Loucy (cell line): ENCODE data around the gene UBALD1.

Source experiments
- H2AFZ ChIP-seq: fragments of 200-600 bp; sonication (generic); 2 replicates; pipeline ENCODE4 v1.6.0; 2016; ENCODE audit warnings: antibody characterized with exemption, mild to moderate bottlenecking, low read length, moderate library complexity
- H3F3A ChIP-seq: fragments of 200-600 bp; 2 replicates; pipeline ENCODE4 v1.6.0; 2016; ENCODE audit warnings: antibody characterized with exemption, low read depth, mild to moderate bottlenecking
- H3K27me3 ChIP-seq: fragments of 200-600 bp; sonication (generic); 2 replicates; pipeline ENCODE4 v1.6.1; 2014; ENCODE audit warnings: low read length, mild to moderate bottlenecking; ENCODE audit not compliant: insufficient read depth, poor library complexity, severe bottlenecking
- H3K36me3 ChIP-seq: fragments of 200-600 bp; sonication (generic); 2 replicates; pipeline ENCODE4 v1.6.1; 2016; ENCODE audit warnings: low read length; ENCODE audit not compliant: insufficient read depth
- H3K4me1 ChIP-seq: fragments of 200-600 bp; sonication (generic); 2 replicates; pipeline ENCODE4 v1.5.1; 2014; ENCODE audit warnings: low read length, mild to moderate bottlenecking; ENCODE audit not compliant: insufficient read depth, poor library complexity, severe bottlenecking
- H3K4me2 ChIP-seq: fragments of 200-600 bp; sonication (generic); 2 replicates; pipeline ENCODE4 v1.6.0; 2014; ENCODE audit warnings: antibody characterized with exemption, low read length, low read depth, mild to moderate bottlenecking; ENCODE audit not compliant: poor library complexity, severe bottlenecking
- H3K4me3 ChIP-seq: fragments of 200-600 bp; sonication (generic); 2 replicates; pipeline ENCODE4 v1.5.1; 2014; ENCODE audit warnings: low read length, mild to moderate bottlenecking, mixed read lengths; ENCODE audit not compliant: poor library complexity, severe bottlenecking
- H3K79me2 ChIP-seq: fragments of 200-600 bp; sonication (generic); 2 replicates; pipeline ENCODE4 v1.6.1; 2014; ENCODE audit warnings: low read length; ENCODE audit not compliant: insufficient read depth
- H3K9ac ChIP-seq: fragments of 200-600 bp; sonication (generic); 2 replicates; pipeline ENCODE4 v1.6.0; 2014; ENCODE audit warnings: mild to moderate bottlenecking, low read depth, low read length, moderate library complexity; ENCODE audit not compliant: poor library complexity, severe bottlenecking
- H3K9me2 ChIP-seq: fragments of 200-600 bp; sonication (generic); replicated peaks from 2 replicates; pipeline ENCODE4 v1.6.1; 2016; ENCODE audit warnings: low read depth, low read length, mixed read lengths
- H3K9me3 ChIP-seq: fragments of 200-600 bp; sonication (generic); 2 replicates; pipeline ENCODE4 v1.6.1; 2014; ENCODE audit warnings: mild to moderate bottlenecking, antibody characterized with exemption, low read length, low read depth; ENCODE audit not compliant: insufficient read depth
- H4K20me1 ChIP-seq: fragments of 200-600 bp; sonication (generic); 2 replicates; pipeline ENCODE4 v1.6.0; 2014; ENCODE audit warnings: antibody characterized with exemption, low read length, mild to moderate bottlenecking; ENCODE audit not compliant: insufficient read depth, poor library complexity, severe bottlenecking
- EZH2phosphoT487 ChIP-seq: fragments of 200-600 bp; IDR thresholded peaks from 2 replicates; pipeline ENCODE4 v1.6.1; 2018; ENCODE audit warnings: antibody characterized with exemption, mild to moderate bottlenecking, moderate library complexity, borderline replicate concordance
- TF ChIP-seq, protein P1 (sequence below): fragments of 200-600 bp; sonication (generic); conservative IDR thresholded peaks from 2 replicates; pipeline ENCODE4 v1.5.1; 2014; ENCODE audit warnings: mild to moderate bottlenecking, antibody characterized with exemption, low read length

Gene UBALD1

DNA sequence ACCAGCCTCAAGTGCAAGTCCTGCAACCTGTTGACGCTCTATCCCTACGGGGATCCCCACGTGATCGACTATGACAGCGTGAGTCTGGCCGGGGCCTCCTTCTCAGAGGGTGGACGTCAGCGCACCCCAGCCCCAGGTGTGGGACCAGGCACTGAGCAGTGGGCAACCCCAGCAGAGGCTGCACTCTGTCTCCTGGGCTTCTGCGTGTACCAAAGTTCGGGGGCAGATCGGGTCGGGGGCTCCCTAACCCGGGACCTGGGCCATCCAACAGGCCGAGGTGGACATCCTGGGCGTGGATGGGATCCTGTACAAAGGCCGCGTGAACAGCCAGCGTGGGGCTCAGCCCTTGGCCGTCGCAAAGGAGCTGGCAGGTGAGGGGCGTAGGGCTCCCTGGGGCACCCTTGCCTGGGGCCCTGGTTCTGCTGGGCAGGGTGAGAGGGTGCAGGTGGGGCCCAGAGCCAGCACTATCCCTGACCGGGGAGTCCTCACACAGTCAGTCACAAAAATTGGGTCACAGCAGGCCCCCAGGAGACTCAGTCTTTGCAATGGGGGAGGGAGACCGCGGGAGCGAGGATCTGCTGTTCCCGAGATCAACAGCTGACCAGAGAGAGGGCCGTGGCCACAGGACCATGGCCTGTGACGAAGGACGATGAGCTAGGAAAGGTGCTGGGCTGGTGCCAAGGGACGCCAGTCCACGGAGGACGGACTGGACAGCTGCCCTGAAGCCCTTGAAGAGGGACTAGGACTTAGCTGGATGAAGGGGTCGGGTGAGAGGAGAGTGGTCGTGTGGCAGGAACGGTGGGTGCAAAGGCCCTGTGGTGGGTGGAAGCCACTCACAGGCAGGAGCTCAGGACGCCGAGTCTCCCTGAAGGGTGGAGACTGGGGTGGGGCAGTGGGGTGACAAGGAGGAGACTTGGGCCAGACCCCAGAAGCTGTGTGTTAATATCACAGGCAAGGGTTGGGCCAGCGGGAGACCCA is 20.0 kb downstream of the UBALD1 start:
- no peaks in the 10 kb centered on the region for H3K79me2 ChIP-seq
- H2AFZ ChIP-seq: no peak overlapping the region
- H4K20me1 ChIP-seq: no peaks in the 10 kb centered on the region
- H3K4me1 ChIP-seq: no peaks in the 10 kb centered on the region
- no peaks in the 10 kb centered on the region for H3K9me2 ChIP-seq
- no peaks in the 10 kb centered on the region for H3K36me3 ChIP-seq
- H3K27me3 ChIP-seq: no peaks in the 10 kb centered on the region
- no peak overlapping the region for H3K4me3 ChIP-seq
- H3F3A ChIP-seq: no peaks in the 10 kb centered on the region
- no peak overlapping the region for H3K4me2 ChIP-seq
- H3K9me3 ChIP-seq: no peaks in the 10 kb centered on the region
- H3K9ac ChIP-seq: no peak overlapping the region
- TF ChIP-seq, protein P1, sequence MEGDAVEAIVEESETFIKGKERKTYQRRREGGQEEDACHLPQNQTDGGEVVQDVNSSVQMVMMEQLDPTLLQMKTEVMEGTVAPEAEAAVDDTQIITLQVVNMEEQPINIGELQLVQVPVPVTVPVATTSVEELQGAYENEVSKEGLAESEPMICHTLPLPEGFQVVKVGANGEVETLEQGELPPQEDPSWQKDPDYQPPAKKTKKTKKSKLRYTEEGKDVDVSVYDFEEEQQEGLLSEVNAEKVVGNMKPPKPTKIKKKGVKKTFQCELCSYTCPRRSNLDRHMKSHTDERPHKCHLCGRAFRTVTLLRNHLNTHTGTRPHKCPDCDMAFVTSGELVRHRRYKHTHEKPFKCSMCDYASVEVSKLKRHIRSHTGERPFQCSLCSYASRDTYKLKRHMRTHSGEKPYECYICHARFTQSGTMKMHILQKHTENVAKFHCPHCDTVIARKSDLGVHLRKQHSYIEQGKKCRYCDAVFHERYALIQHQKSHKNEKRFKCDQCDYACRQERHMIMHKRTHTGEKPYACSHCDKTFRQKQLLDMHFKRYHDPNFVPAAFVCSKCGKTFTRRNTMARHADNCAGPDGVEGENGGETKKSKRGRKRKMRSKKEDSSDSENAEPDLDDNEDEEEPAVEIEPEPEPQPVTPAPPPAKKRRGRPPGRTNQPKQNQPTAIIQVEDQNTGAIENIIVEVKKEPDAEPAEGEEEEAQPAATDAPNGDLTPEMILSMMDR: no peak
- TF ChIP-seq EZH2phosphoT487: no peak

DNA sequence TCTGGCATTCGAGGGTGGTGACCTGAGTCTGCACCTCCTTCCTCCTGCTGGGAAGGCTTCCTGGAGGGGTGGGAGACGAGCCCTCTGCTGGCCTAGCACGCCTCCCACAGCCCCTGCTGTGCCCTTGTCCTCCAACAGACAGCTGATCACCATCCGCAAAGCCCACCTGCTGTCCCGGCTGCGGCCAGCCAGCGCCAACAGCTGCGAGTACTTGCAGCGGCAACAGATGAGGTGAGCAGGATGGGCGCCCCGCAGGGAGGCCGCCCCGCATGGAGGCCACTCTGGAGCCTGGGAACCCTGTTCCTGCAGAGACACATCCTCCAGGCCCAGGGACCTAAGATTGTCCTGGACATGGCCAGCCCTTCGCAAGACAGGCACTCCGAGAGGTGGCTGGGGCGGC is 21.6 kb downstream of the UBALD1 start:
- no peaks in the 10 kb centered on the region for H3K9me2 ChIP-seq
- no peaks in the 10 kb centered on the region for H3K79me2 ChIP-seq
- H3F3A ChIP-seq: no peaks in the 10 kb centered on the region
- no peaks in the 10 kb centered on the region for H3K4me1 ChIP-seq
- H3K4me3 ChIP-seq: no peak overlapping the region
- no peak overlapping the region for H2AFZ ChIP-seq
- H3K36me3 ChIP-seq: no peaks in the 10 kb centered on the region
- no peaks in the 10 kb centered on the region for H4K20me1 ChIP-seq
- H3K27me3 ChIP-seq: no peaks in the 10 kb centered on the region
- no peak overlapping the region for H3K9ac ChIP-seq
- H3K9me3 ChIP-seq: no peaks in the 10 kb centered on the region
- TF ChIP-seq EZH2phosphoT487: no peak
- TF ChIP-seq, protein P1: no peak
- H3K4me2 ChIP-seq: no peak overlapping the region

DNA sequence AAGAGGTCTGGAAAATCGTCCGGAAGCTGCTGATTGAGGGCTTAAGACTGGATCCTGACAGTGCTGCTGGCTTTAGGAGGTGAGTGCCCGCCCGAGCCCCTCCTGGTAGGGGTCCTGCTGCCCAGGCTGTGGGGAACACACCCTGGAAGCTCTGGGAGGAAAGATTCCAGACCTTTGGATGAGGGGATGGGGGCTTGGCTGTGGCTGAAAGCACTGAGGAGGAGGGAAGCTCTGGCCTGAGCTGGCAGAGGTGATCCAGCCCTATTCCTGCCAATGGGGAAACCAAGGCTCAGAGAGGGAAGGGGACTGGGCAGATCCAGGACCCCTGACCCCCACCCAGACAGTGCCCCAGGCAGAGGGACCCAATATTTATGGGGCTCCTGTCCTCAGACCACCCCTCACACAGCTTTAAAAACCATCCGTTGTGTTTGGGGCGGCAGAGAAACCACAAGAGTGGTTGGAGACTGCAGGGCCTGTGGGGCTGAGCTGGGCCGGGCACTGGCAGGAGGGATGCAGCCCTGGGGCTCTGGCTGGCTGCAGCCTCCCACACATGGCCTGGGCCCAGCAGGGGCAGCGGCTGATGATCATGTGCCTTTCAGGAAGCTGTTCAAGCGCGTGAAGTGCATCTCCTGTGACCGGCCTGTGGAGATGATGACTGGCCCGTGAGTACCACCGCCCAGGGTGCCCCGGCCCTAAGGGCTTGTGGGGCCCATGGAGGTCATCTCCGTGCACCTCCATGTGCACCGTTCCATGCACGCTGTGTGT is 22.8 kb downstream of the UBALD1 start:
- TF ChIP-seq, protein P1: no peak
- no peak for TF ChIP-seq EZH2phosphoT487
- Histone ChIP-seq H3K27me3 (no peaks in the 10 kb centered on the region), H3K9ac (no peak overlapping the region), H4K20me1 (no peaks in the 10 kb centered on the region), H3K36me3 (no peaks in the 10 kb centered on the region), H3K4me1 (no peaks in the 10 kb centered on the region), H3K9me2 (no peaks in the 10 kb centered on the region), H3K79me2 (no peaks in the 10 kb centered on the region), H3K9me3 (no peaks in the 10 kb centered on the region), H2AFZ (no peak overlapping the region), H3K4me3 (no peak overlapping the region), H3K4me2 (no peak overlapping the region), H3F3A (no peaks in the 10 kb centered on the region)
